B cell (primary cell): ENCODE data around the gene CDHR1. TPM values are rescaled to one million over a fixed set of nuclear protein-coding genes. Genes with fewer than 3 reads are reported as not detected.
A peak's percentile ranks its signal among the peaks of the same experiment; 100 is the strongest.

Experiments used
- ATAC-seq: fragments of 200-7000 bp; cut with Tn5 transposase; one replicate; pipeline ENCODE4 v1.10.0; 2021; ENCODE audit warnings: low read depth, mild to moderate bottlenecking, moderate number of reproducible peaks, moderate library complexity
- CTCF ChIA-PET: fragments of 350-600 bp; sonication (Branson Sonifier 250); formaldehyde crosslinking; loops from one replicate; lab custom pipeline; 2021; ENCODE audit warnings: antibody characterized with exemption, inconsistent platforms; lab: Charles Lee
- POLR2A ChIA-PET: fragments of 350-600 bp; sonication (Branson Sonifier 250); formaldehyde crosslinking; loops from one replicate; lab custom pipeline; 2021; ENCODE audit warnings: antibody characterized with exemption; lab: Charles Lee
- DNase-seq: peaks from one replicate; pipeline ENCODE4 v3.0.0; 2013
- H2AFZ ChIP-seq: 2 replicates; pipeline ENCODE4 v1.6.1; 2012; ENCODE audit warnings: mild to moderate bottlenecking, low read depth, low read length; ENCODE audit not compliant: insufficient read depth, poor library complexity, severe bottlenecking
- H3K27ac ChIP-seq, 2 donors: 1 replicate in 1 of 2; 2 replicates in 1 of 2; pipeline ENCODE4 v1.5.1; 2012 to 2013; ENCODE audit warnings: low read length in 2 of 2, mild to moderate bottlenecking in 2 of 2, moderate library complexity in 1 of 2
- H3K27me3 ChIP-seq, 4 experiments: fragments of 200-600 bp in 1 of 4; sonication (generic) in 1 of 4; replicated peaks in 1 of 4; 1 replicate in 2 of 4; 2 replicates in 2 of 4; pipeline versions ENCODE4 v1.6.1 to v1.7.0; 2013 to 2016; ENCODE audit warnings: low read length in 3 of 4, mild to moderate bottlenecking in 2 of 4, mixed read lengths in 1 of 4, moderate library complexity in 1 of 4; ENCODE audit not compliant: insufficient read depth in 4 of 4, control insufficient read depth in 3 of 4; ENCODE audit errors: control extremely low read depth in 1 of 4
- H3K36me3 ChIP-seq, 2 experiments: replicated peaks in 1 of 2; 1 replicate in 1 of 2; 2 replicates in 1 of 2; pipeline versions ENCODE4 v1.6.1 to v1.7.1; 2013; ENCODE audit warnings: low read length in 1 of 2; ENCODE audit not compliant: insufficient read depth in 2 of 2, control insufficient read depth in 1 of 2; ENCODE audit errors: control extremely low read depth in 1 of 2, extremely low read depth in 1 of 2
- H3K4me1 ChIP-seq, 2 donors: fragments of 200-600 bp in 1 of 2; sonication (generic) in 1 of 2; 1 replicate in 1 of 2; 2 replicates in 1 of 2; pipeline versions ENCODE4 v1.5.1 to v1.6.1; 2013 to 2017; ENCODE audit warnings: low read length in 2 of 2; ENCODE audit not compliant: control insufficient read depth in 2 of 2, insufficient read depth in 2 of 2
- H3K4me2 ChIP-seq: replicated peaks from 2 replicates; pipeline ENCODE3; 2012; ENCODE audit warnings: mild to moderate bottlenecking, low read depth, low read length; ENCODE audit not compliant: poor library complexity, severe bottlenecking
- H3K4me3 ChIP-seq, 5 experiments: fragments of 200-600 bp in 1 of 5; sonication (generic) in 1 of 5; 1 replicate in 3 of 5; 2 replicates in 2 of 5; pipeline versions ENCODE4 v1.5.1 to v1.7.0; 2011 to 2016; ENCODE audit warnings: low read length in 4 of 5, mild to moderate bottlenecking in 4 of 5, low read depth in 2 of 5, control low read depth in 1 of 5, moderate library complexity in 1 of 5; ENCODE audit not compliant: insufficient read depth in 1 of 5; ENCODE audit errors: control extremely low read depth in 1 of 5, extremely low read depth in 1 of 5
- H3K79me2 ChIP-seq: fragments of 200-600 bp; sonication (generic); one replicate; pipeline ENCODE4 v1.6.0; 2016; ENCODE audit warnings: low read length; ENCODE audit not compliant: control insufficient read depth, insufficient read depth
- H3K9ac ChIP-seq: fragments of 200-600 bp; sonication (generic); 2 replicates; pipeline ENCODE4 v1.6.1; 2017; ENCODE audit warnings: mild to moderate bottlenecking, low read length, moderate library complexity
- H3K9me3 ChIP-seq, 3 donors: one replicate each; pipeline versions ENCODE4 v1.6.1 to v1.7.1; 2013; ENCODE audit warnings: low read length in 2 of 3; ENCODE audit not compliant: control insufficient read depth in 2 of 3, insufficient read depth in 1 of 3; ENCODE audit errors: control extremely low read depth in 1 of 3
- H4K20me1 ChIP-seq: 2 replicates; pipeline ENCODE4 v1.6.0; 2012; ENCODE audit warnings: mild to moderate bottlenecking, low read length; ENCODE audit not compliant: insufficient read depth, control insufficient read depth, poor library complexity, severe bottlenecking
- H3K27ac Mint-ChIP-seq: one replicate; pipeline ENCODE4 v1.8.0; 2021; ENCODE audit warnings: mixed read lengths
- H3K27me3 Mint-ChIP-seq: one replicate; pipeline ENCODE4 v1.8.0; 2021; ENCODE audit warnings: mixed read lengths
- H3K4me1 Mint-ChIP-seq: one replicate; pipeline ENCODE4 v1.8.0; 2021; ENCODE audit warnings: mixed read lengths
- H3K4me3 Mint-ChIP-seq: one replicate; pipeline ENCODE4 v1.8.0; 2021; ENCODE audit warnings: mixed read lengths
- H3K9me3 Mint-ChIP-seq: one replicate; pipeline ENCODE4 v1.8.0; 2022; ENCODE audit warnings: mixed read lengths; ENCODE audit not compliant: insufficient read depth
- CTCF ChIP-seq: fragments of 200-600 bp; IDR thresholded peaks from one replicate; pipeline ENCODE4 v1.8.0; 2022; ENCODE audit warnings: antibody characterized with exemption, mild to moderate bottlenecking
- EZH2 ChIP-seq: IDR thresholded peaks from 2 replicates; pipeline ENCODE4 v1.6.1; 2012; ENCODE audit warnings: borderline replicate concordance, low read depth, mild to moderate bottlenecking, moderate library complexity, low read length; ENCODE audit not compliant: insufficient read depth, poor library complexity, severe bottlenecking
- WGBS: methylation state at CpG from one replicate; pipeline ENCODE4 v1.1.5; 2013; ENCODE audit warnings: missing lambda C conversion rate; ENCODE audit not compliant: insufficient coverage; 5-methylcytosine and 5-hydroxymethylcytosine counted together
- intact Hi-C: fragments of 100-400 bp; cut with micrococcal nuclease; formaldehyde crosslinking; loops from one replicate; pipeline ENCODE4 v1.10.0; 2022
- polyA plus RNA-seq: library from polyadenylated mRNA; depleted of rRNA; stranded (reverse); fragments of >200 nt; gene quantifications from 2 replicates; pipeline ENCODE4 v1.2.3, GENCODE V29; 2012
- total RNA-seq, 2 donors: library from RNA; stranded (reverse); fragments of 120-200 nt in 1 of 2; gene quantifications; 1 replicate in 1 of 2; 2 replicates in 1 of 2; pipeline versions ENCODE4 v1.2.3 to v1.2.4, GENCODE V29; 2013 to 2022

Gene CDHR1
- total and polyA plus RNA-seq, 2 donors (not counting 1 experiment from before 2014, with no cell fraction given) = 0.31 to 1.7 TPM

DNA sequence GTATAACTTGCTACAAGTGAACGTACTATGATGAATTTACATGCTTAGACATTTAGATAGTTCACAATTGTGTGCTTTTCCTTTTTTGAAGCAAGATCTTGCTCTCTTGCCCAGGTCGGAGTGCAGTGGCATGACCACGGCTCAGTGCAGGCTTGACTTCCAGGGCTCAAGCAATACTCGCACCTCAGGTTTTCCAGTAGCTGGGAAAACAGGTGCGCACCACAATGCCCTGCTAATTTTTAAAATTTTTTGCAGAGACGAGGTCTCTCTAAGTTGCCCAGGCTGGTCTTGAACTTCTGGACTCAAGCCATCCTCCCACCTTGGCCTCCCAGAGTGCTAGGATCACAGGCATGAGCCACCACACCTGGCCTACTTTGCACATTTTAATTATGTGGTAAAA, 18.9 kb upstream of the CDHR1 start:
- no peak overlapping the region for H2AFZ ChIP-seq
- H3K79me2 ChIP-seq = no peaks in the 10 kb centered on the region
- H3K9ac ChIP-seq = no peak overlapping the region
- intact Hi-C loops = no loop called here
- no peak overlapping the region for H3K4me2 ChIP-seq
- H3K27ac ChIP-seq = no peak overlapping the region
- ATAC-seq = no peak
- H3K27me3 ChIP-seq = no peaks in the 10 kb centered on the region
- peaks cover 26% of the 10 kb centered on the region for H3K4me1 Mint-ChIP-seq
- H3K36me3 ChIP-seq = no peaks in the 10 kb centered on the region
- no peak overlapping the region for H3K4me3 ChIP-seq
- peaks cover 2% of the 10 kb centered on the region for H3K9me3 Mint-ChIP-seq
- H3K27me3 Mint-ChIP-seq = no peaks in the 10 kb centered on the region
- H3K9me3 ChIP-seq = peaks cover 0 to 4% (median 0%) of the 10 kb centered on the region in 3 donors
- WGBS = 98% methylated on average over 6 of the region's 6 CpGs
- POLR2A ChIA-PET = no interaction called here
- no peak for TF ChIP-seq EZH2
- no peak for TF ChIP-seq CTCF
- CTCF ChIA-PET = no interaction called here
- no peaks in the 10 kb centered on the region for H4K20me1 ChIP-seq
- H3K4me1 ChIP-seq = peaks cover 36 to 52% of the 10 kb centered on the region in 2 donors
- no peak for DNase-seq
- no peak overlapping the region for H3K27ac Mint-ChIP-seq
- no peak overlapping the region for H3K4me3 Mint-ChIP-seq

DNA sequence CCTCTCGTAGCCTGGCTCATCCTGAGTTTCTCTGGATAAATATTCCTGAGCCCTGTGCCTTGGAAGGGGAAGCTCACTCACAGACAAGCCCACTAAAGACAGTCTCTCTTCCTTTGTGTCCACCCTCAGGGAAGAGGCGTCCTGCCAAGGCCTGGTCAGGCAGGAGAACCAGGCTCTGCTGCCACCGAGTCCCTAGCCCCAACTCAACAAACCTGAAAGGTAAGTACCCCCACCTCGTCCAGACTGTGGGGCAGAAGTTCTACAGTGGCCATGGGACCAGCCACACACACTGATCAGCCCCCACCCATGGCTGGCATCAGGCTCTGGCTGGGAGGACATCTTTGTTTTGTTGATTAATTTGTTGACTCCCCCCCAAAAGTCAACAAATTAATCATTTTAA, 18.0 kb upstream of the CDHR1 start:
- Histone ChIP-seq H3K4me1 (peaks cover 36 to 50% of the 10 kb centered on the region in 2 donors), H3K9me3 (peaks cover 0 to 9% (median 0%) of the 10 kb centered on the region in 3 donors), H3K36me3 (no peaks in the 10 kb centered on the region), H4K20me1 (no peaks in the 10 kb centered on the region), H3K4me2 (no peak overlapping the region), H3K79me2 (no peaks in the 10 kb centered on the region), H3K4me3 (no peak overlapping the region), H3K9ac (no peak overlapping the region), H3K27me3 (no peaks in the 10 kb centered on the region), H2AFZ (no peak overlapping the region), H3K27ac (no peak overlapping the region)
- CTCF ChIA-PET = interaction anchor here (1.0 kb wide), 1 partner anchor 34 kb away, joined by 3 read pairs; no protein-coding TSS in a partner anchor
- intact Hi-C loops = no loop called here
- WGBS = 92% methylated on average over 2 of the region's 4 CpGs
- POLR2A ChIA-PET = no interaction called here
- Mint-ChIP-seq H3K4me1 (peaks cover 23% of the 10 kb centered on the region), H3K4me3 (no peak overlapping the region), H3K27ac (peak overlapping the region; percentile 66), H3K9me3 (peaks cover under 1% of the 10 kb centered on the region), H3K27me3 (no peaks in the 10 kb centered on the region)
- DNase-seq (no peak), ATAC-seq (no peak)
- no peak for TF ChIP-seq EZH2
- no peak for TF ChIP-seq CTCF
